ENCODE measurements around the gene NDFIP1. TPM values are rescaled to one million over a fixed set of nuclear protein-coding genes. Genes with fewer than 3 reads are reported as not detected.
A peak's percentile ranks its signal among the peaks of the same experiment; 100 is the strongest.

NDFIP1 gene
- total RNA-seq, 1 experiment from 2014 or later = 40.9 TPM

DNA sequence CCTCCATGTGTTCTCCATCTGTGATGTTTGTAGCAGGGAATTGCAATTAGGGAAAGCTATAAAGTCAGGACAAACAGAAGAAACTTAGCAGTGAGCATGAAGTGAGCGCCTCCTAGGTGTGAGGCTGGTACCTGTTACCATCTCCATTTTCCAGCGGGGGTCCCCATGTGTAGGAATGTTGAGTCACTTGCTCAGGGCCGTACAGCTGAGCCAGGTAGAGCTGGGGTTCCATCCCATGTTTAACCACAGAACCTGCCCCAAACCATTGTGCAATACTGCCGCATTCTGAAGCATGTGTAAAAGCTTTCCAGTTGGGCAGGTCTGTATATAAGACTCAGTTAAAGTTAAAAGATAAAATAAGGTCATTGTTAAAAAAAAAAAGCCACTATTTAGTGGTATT is 62.7 kb downstream of the NDFIP1 start:
- intact Hi-C loops (cut with micrococcal nuclease; ENCODE audit: unreplicated experiment) = loop anchor here (5.0 kb wide), 1 partner anchor 376 kb away; no protein-coding TSS in a partner anchor
- CTCF ChIA-PET = no interaction called here
- no peak overlapping the region for H3K4me3 ChIP-seq (ENCODE audit: low read depth in 2 of 2, low read length in 2 of 2)
- ATAC-seq = no peak
- DNase-seq (ENCODE audit: low read depth, low spot score) = no peak
- no peaks in the 10 kb centered on the region for H3K9me3 ChIP-seq (ENCODE audit: control insufficient read depth, insufficient read depth, low read depth, low read length)
- in situ Hi-C loops (cut with HindIII; ENCODE audit: low pct_unique_long_range_greater_than_20kb, low sequenced_read_pairs) = no loop called here
- no peak overlapping the region for H3K27ac ChIP-seq (ENCODE audit: low read length)
- no peaks in the 10 kb centered on the region for H3K36me3 ChIP-seq (ENCODE audit: control insufficient read depth, insufficient read depth, low read length)
- POLR2A ChIA-PET = no interaction called here
- no peaks in the 10 kb centered on the region for H3K27me3 ChIP-seq (ENCODE audit: control insufficient read depth, insufficient read depth, low read length)
- no TSS peak for BruUV-seq (replicated peaks)
- TF ChIP-seq SIN3A (IDR thresholded peaks at IDR 0.05; ENCODE audit: borderline replicate concordance, insufficient read depth, low read depth, low read length) (no peak), REST (IDR thresholded peaks at IDR 0.05; ENCODE audit: insufficient read depth in 1 of 2, low read depth in 2 of 2, low read length in 1 of 2) (no peak), POLR2AphosphoS5 (IDR thresholded peaks at IDR 0.05; ENCODE audit: low read depth, low read length) (no peak), CTCF (IDR thresholded peaks at IDR 0.05) (no peak), TCF7L2 (IDR thresholded peaks at IDR 0.05; ENCODE audit: low read depth, low read length) (no peak)
- no peaks in the 10 kb centered on the region for H3K4me1 ChIP-seq (ENCODE audit: control insufficient read depth, insufficient read depth, low read length)

DNA sequence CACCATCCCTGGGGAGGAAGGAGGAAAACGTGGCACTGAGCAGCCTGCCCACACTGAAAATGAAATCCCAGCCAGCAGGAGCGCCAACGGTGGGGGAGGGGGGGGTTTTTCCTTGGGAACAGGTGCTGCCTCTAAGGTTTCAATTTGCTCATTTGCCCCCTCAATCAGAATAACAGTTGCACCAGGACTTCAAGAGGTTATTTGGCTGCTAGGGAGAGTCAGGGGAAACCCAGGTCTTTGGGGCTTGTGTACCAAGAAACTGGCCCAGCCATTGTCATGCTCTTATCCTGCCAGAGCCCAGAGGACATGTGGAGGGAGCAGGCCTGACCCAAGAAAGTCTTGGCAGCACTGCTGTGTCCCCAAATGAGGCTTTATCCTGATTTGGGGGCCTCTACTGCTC is 66.5 kb downstream of the NDFIP1 start:
- H3K27me3 ChIP-seq (ENCODE audit: control insufficient read depth, insufficient read depth, low read length) = no peaks in the 10 kb centered on the region
- no peaks in the 10 kb centered on the region for H3K9me3 ChIP-seq (ENCODE audit: control insufficient read depth, insufficient read depth, low read depth, low read length)
- H3K4me1 ChIP-seq (ENCODE audit: control insufficient read depth, insufficient read depth, low read length) = no peaks in the 10 kb centered on the region
- H3K36me3 ChIP-seq (ENCODE audit: control insufficient read depth, insufficient read depth, low read length) = no peaks in the 10 kb centered on the region
- POLR2A ChIA-PET = no interaction called here
- in situ Hi-C loops (cut with HindIII; ENCODE audit: low pct_unique_long_range_greater_than_20kb, low sequenced_read_pairs) = no loop called here
- TF ChIP-seq POLR2AphosphoS5 (IDR thresholded peaks at IDR 0.05; ENCODE audit: low read depth, low read length) (no peak), TCF7L2 (IDR thresholded peaks at IDR 0.05; ENCODE audit: low read depth, low read length) (no peak), CTCF (IDR thresholded peaks at IDR 0.05) (no peak), REST (IDR thresholded peaks at IDR 0.05; ENCODE audit: insufficient read depth in 1 of 2, low read depth in 2 of 2, low read length in 1 of 2) (no peak), SIN3A (IDR thresholded peaks at IDR 0.05; ENCODE audit: borderline replicate concordance, insufficient read depth, low read depth, low read length) (no peak)
- no peak overlapping the region for H3K4me3 ChIP-seq (ENCODE audit: low read depth in 2 of 2, low read length in 2 of 2)
- intact Hi-C loops (cut with micrococcal nuclease; ENCODE audit: unreplicated experiment) = no loop called here
- CTCF ChIA-PET = no interaction called here
- BruUV-seq (replicated peaks) = no TSS peak
- no peak for DNase-seq (ENCODE audit: low read depth, low spot score)
- no peak for ATAC-seq
- peak overlapping the region; percentile 10; the same call in 1 of the 2 replicates for H3K27ac ChIP-seq (ENCODE audit: low read length)
